ENCODE data around the gene PPP1R8.
"Not testable (repeated sequence)": the region's sequence is repeated elsewhere in the genome, so short reads cannot be mapped to it uniquely, and the experiment has no call there.

Gene PPP1R8

GRCh38 chr1:27830621-27831440, at the start of gene PPP1R8:
TSS of gene PPP1R8 (plus strand) at chr1:27830782. CDS start at chr1:27830836, 54 bp downstream.
- DNase-seq: peak; percentile 93

- DNase-seq: no peak
Observed at GRCh38 chr1:27782950-27783349, 47.6 kb upstream of the PPP1R8 start.

GRCh38 chr1:27784700-27785099, 45.9 kb upstream of the PPP1R8 start:
- DNase-seq: no peak

- no peak for DNase-seq
Observed at GRCh38 chr1:27785781-27786455, 44.7 kb upstream of the PPP1R8 start.

GRCh38 chr1:27787895-27788294, 42.7 kb upstream of the PPP1R8 start:
- DNase-seq: no peak

GRCh38 chr1:27789540-27790041, 41.0 kb upstream of the PPP1R8 start:
- DNase-seq: no peak

GRCh38 chr1:27790270-27790669, 40.3 kb upstream of the PPP1R8 start:
- not testable (repeated sequence) for DNase-seq

GRCh38 chr1:27795601-27796000, 35.0 kb upstream of the PPP1R8 start:
- DNase-seq: no peak

GRCh38 chr1:27804791-27805190, 25.8 kb upstream of the PPP1R8 start:
- peak; percentile 15 for DNase-seq

- no peak for DNase-seq
Observed at GRCh38 chr1:27806758-27807157, 23.8 kb upstream of the PPP1R8 start.

- DNase-seq: no peak
Observed at GRCh38 chr1:27807385-27807784, 23.2 kb upstream of the PPP1R8 start.

- DNase-seq: not testable (repeated sequence)
Observed at GRCh38 chr1:27808131-27808530, 22.5 kb upstream of the PPP1R8 start.

GRCh38 chr1:27809883-27810282, 20.7 kb upstream of the PPP1R8 start:
- no peak for DNase-seq

GRCh38 chr1:27811741-27812500, 18.7 kb upstream of the PPP1R8 start:
- no peak for DNase-seq

- DNase-seq: no peak
Observed at GRCh38 chr1:27816921-27817630, 13.5 kb upstream of the PPP1R8 start.

GRCh38 chr1:27821761-27822315, 8.7 kb upstream of the PPP1R8 start:
- no peak for DNase-seq

GRCh38 chr1:27823784-27824183, 6.8 kb upstream of the PPP1R8 start:
- no peak for DNase-seq

GRCh38 chr1:27824411-27824810, 6.2 kb upstream of the PPP1R8 start:
- no peak for DNase-seq

GRCh38 chr1:27829339-27829960, 1.1 kb upstream of the PPP1R8 start:
- not testable (repeated sequence) for DNase-seq

GRCh38 chr1:27831568-27832410, 1.2 kb downstream of the PPP1R8 start:
- no peak for DNase-seq

GRCh38 chr1:27832762-27833161, 2.2 kb downstream of the PPP1R8 start:
- DNase-seq: no peak
